HepG2 (cell line): ENCODE data around the gene SMARCA4. TPM values are rescaled to one million over a fixed set of nuclear protein-coding genes. Genes with fewer than 3 reads are reported as not detected.

Experiments used
- ARNT2 ChIP-seq: sonication (generic); formaldehyde crosslinking; IDR thresholded peaks from 2 replicates; pipeline ENCODE4 v1.8.0; 2022; ENCODE audit warnings: mild to moderate bottlenecking, low read depth, missing genetic modification reagents, moderate library complexity
- BORCS8-MEF2B ChIP-seq: sonication (generic); formaldehyde crosslinking; IDR thresholded peaks from 2 replicates; pipeline ENCODE4 v1.8.0; 2022; ENCODE audit warnings: mild to moderate bottlenecking, missing genetic modification reagents
- FOXP1 ChIP-seq, 2 experiments: fragments of 450-650 bp in 1 of 2; IDR thresholded peaks; 2 replicates each; pipeline ENCODE4 v1.6.1; 2017 to 2018; ENCODE audit warnings: antibody characterized with exemption in 1 of 2
- MZF1 ChIP-seq: sonication (generic); formaldehyde crosslinking; IDR thresholded peaks from 2 replicates; pipeline ENCODE4 v1.8.1; 2023; ENCODE audit warnings: mild to moderate bottlenecking, missing genetic modification reagents, borderline replicate concordance
- NR2F6 ChIP-seq, 2 experiments: IDR thresholded peaks; 2 replicates each; pipeline ENCODE4 v1.6.1; 2016; ENCODE audit warnings: antibody characterized with exemption in 1 of 2, mild to moderate bottlenecking in 1 of 2
- POLR2AphosphoS5 ChIP-seq: IDR thresholded peaks from 2 replicates; pipeline ENCODE4 v1.6.1; 2012; ENCODE audit warnings: low read depth, low read length
- RBAK ChIP-seq: sonication (generic); formaldehyde crosslinking; IDR thresholded peaks from 2 replicates; pipeline ENCODE4 v1.5.1; 2020; ENCODE audit warnings: mild to moderate bottlenecking, missing genetic modification reagents
- RBFOX2 ChIP-seq: fragments of 200-400 bp; formaldehyde crosslinking; IDR thresholded peaks from 2 replicates; pipeline ENCODE4 v1.6.1; 2017; ENCODE audit warnings: low read depth, mild to moderate bottlenecking, low read length
- ZBTB7B ChIP-seq: sonication (generic); formaldehyde crosslinking; IDR thresholded peaks from 2 replicates; pipeline ENCODE4 v1.4.0; 2020; ENCODE audit warnings: missing genetic modification reagents
- ZNF550 ChIP-seq: sonication (generic); formaldehyde crosslinking; IDR thresholded peaks from 2 replicates; pipeline ENCODE4 v1.4.0; 2020; ENCODE audit warnings: mild to moderate bottlenecking, missing genetic modification reagents, borderline replicate concordance
- ZNF607 ChIP-seq: sonication (generic); formaldehyde crosslinking; IDR thresholded peaks from 2 replicates; pipeline ENCODE4 v1.5.1; 2020; ENCODE audit warnings: missing genetic modification reagents, mild to moderate bottlenecking, borderline replicate concordance
- ZNF768 ChIP-seq: sonication (generic); formaldehyde crosslinking; IDR thresholded peaks from 2 replicates; pipeline ENCODE4 v1.4.0; 2020; ENCODE audit warnings: missing genetic modification reagents
- ZSCAN31 ChIP-seq: sonication (generic); formaldehyde crosslinking; IDR thresholded peaks from 2 replicates; pipeline ENCODE4 v1.5.0; 2020; ENCODE audit warnings: low read depth, mild to moderate bottlenecking, missing genetic modification reagents
- polyA plus RNA-seq, 8 experiments: library from polyadenylated mRNA; depleted of rRNA in 3 of 8; stranded (reverse) in 7 of 8; unstranded in 1 of 8; fragments of >200 nt; fragmentation: Illumina TruSeq in 4 of 8; extraction: Trizol in 4 of 8; gene quantifications; 2 replicates each; pipeline versions ENCODE4 v1.2.1 to v1.2.3, GENCODE V29; 2011 to 2016; ENCODE audit warnings: low read depth in 4 of 8, missing spikeins in 1 of 8, mixed read lengths in 1 of 8; ENCODE audit not compliant: insufficient read depth in 1 of 8
- total RNA-seq, 5 experiments: library from RNA; depleted of rRNA; stranded (reverse); fragments of >200 nt; fragmentation: Illumina TruSeq; extraction: Trizol; gene quantifications; 2 replicates each; pipeline ENCODE4 v1.2.3, GENCODE V29; 2016; ENCODE audit warnings: low read depth in 1 of 5
- TF ChIP-seq, protein P1 (sequence below): sonication (generic); formaldehyde crosslinking; IDR thresholded peaks from 2 replicates; pipeline ENCODE4 v1.8.0; 2023; ENCODE audit warnings: mild to moderate bottlenecking, missing genetic modification reagents
- TF ChIP-seq, protein P2 (sequence below): sonication (generic); formaldehyde crosslinking; IDR thresholded peaks from 2 replicates; pipeline ENCODE4 v1.4.0; 2020; ENCODE audit warnings: missing genetic modification reagents
- TF ChIP-seq, protein P3 (sequence below): sonication (generic); formaldehyde crosslinking; IDR thresholded peaks from 2 replicates; pipeline ENCODE4 v1.4.0; 2020; ENCODE audit warnings: missing genetic modification reagents, mild to moderate bottlenecking, borderline replicate concordance
- TF ChIP-seq, protein P4 (sequence below): IDR thresholded peaks from 2 replicates; pipeline ENCODE4 v1.6.1; 2016; ENCODE audit warnings: mild to moderate bottlenecking

SMARCA4 gene
- total and polyA plus RNA-seq, 2 of the 13 experiments (the other 11 are each of a cell fraction or from before 2014, with no cell fraction given), result 25.4 to 45.9 TPM

DNA sequence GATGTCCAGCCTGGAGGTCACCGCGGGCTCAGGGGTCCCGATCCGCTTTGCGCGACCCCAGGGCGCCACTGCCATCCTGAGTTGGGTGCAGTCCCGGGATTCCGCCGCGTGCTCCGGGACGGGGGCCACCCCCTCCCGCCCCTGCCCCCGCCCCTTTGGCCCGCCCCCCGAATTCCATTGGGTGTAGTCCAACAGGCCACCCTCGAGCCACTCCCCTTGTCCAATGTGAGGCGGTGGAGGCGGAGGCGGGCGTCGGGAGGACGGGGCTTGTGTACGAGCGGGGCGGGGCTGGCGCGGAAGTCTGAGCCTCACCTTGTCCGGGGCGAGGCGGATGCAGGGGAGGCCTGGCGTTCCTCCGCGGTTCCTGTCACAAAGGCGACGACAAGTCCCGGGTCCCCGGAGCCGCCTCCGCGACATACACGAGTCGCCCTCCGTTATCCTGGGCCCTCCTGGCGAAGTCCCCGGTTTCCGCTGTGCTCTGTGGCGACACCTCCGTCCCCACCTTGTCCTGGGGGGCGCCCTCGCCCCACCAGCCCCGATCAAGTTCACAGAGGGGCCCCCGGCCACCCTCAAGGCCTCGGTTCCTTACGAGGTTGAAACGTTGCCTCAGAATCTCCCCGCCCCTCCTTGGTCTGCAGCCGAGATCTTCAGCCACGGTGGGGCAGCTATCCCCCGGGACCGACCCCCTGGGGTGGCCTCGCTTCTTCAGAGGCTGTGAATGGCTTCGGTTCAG lies 129.6 kb downstream of the SMARCA4 start (continued):
- TF ChIP-seq, protein P1, sequence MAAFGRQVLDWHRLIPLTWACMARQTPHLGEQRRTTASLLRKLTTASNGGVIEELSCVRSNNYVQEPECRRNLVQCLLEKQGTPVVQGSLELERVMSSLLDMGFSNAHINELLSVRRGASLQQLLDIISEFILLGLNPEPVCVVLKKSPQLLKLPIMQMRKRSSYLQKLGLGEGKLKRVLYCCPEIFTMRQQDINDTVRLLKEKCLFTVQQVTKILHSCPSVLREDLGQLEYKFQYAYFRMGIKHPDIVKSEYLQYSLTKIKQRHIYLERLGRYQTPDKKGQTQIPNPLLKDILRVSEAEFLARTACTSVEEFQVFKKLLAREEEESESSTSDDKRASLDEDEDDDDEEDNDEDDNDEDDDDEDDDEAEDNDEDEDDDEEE (CRISPR knock-in tag), result peak; percentile 42; the same call in 1 of the 2 replicates
- 0 out of 2 replicates have a peak, but pooled peaks have one; percentile 11 for TF ChIP-seq BORCS8-MEF2B (CRISPR knock-in tag)
- 0 out of 2 replicates have a peak, but pooled peaks have one; percentile 54 for TF ChIP-seq MZF1 (CRISPR knock-in tag)
- TF ChIP-seq, protein P2, sequence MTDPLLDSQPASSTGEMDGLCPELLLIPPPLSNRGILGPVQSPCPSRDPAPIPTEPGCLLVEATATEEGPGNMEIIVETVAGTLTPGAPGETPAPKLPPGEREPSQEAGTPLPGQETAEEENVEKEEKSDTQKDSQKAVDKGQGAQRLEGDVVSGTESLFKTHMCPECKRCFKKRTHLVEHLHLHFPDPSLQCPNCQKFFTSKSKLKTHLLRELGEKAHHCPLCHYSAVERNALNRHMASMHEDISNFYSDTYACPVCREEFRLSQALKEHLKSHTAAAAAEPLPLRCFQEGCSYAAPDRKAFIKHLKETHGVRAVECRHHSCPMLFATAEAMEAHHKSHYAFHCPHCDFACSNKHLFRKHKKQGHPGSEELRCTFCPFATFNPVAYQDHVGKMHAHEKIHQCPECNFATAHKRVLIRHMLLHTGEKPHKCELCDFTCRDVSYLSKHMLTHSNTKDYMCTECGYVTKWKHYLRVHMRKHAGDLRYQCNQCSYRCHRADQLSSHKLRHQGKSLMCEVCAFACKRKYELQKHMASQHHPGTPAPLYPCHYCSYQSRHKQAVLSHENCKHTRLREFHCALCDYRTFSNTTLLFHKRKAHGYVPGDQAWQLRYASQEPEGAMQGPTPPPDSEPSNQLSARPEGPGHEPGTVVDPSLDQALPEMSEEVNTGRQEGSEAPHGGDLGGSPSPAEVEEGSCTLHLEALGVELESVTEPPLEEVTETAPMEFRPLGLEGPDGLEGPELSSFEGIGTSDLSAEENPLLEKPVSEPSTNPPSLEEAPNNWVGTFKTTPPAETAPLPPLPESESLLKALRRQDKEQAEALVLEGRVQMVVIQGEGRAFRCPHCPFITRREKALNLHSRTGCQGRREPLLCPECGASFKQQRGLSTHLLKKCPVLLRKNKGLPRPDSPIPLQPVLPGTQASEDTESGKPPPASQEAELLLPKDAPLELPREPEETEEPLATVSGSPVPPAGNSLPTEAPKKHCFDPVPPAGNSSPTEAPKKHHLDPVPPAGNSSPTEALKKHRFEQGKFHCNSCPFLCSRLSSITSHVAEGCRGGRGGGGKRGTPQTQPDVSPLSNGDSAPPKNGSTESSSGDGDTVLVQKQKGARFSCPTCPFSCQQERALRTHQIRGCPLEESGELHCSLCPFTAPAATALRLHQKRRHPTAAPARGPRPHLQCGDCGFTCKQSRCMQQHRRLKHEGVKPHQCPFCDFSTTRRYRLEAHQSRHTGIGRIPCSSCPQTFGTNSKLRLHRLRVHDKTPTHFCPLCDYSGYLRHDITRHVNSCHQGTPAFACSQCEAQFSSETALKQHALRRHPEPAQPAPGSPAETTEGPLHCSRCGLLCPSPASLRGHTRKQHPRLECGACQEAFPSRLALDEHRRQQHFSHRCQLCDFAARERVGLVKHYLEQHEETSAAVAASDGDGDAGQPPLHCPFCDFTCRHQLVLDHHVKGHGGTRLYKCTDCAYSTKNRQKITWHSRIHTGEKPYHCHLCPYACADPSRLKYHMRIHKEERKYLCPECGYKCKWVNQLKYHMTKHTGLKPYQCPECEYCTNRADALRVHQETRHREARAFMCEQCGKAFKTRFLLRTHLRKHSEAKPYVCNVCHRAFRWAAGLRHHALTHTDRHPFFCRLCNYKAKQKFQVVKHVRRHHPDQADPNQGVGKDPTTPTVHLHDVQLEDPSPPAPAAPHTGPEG (CRISPR knock-in tag), result 0 out of 2 replicates have a peak, but pooled peaks have one; percentile 24
- 0 out of 2 replicates have a peak, but pooled peaks have one; percentile 66 for TF ChIP-seq ZNF550 (CRISPR knock-in tag)
- no peak for TF ChIP-seq NR2F6 (IDR thresholded peaks at IDR 0.05)
- peak; percentile 5; the same call in 1 of the 2 replicates for TF ChIP-seq NR2F6 (CRISPR knock-in tag; IDR thresholded peaks at IDR 0.05)
- no peak for TF ChIP-seq FOXP1 (IDR thresholded peaks at IDR 0.05)
- 0 out of 2 replicates have a peak, but pooled peaks have one; percentile 22 for TF ChIP-seq FOXP1 (CRISPR knock-in tag; IDR thresholded peaks at IDR 0.05)
- peak; percentile 90 for TF ChIP-seq ZBTB7B (CRISPR knock-in tag)
- no peak for TF ChIP-seq RBAK
- TF ChIP-seq RBFOX2, result peak; percentile 95
- TF ChIP-seq, protein P3, sequence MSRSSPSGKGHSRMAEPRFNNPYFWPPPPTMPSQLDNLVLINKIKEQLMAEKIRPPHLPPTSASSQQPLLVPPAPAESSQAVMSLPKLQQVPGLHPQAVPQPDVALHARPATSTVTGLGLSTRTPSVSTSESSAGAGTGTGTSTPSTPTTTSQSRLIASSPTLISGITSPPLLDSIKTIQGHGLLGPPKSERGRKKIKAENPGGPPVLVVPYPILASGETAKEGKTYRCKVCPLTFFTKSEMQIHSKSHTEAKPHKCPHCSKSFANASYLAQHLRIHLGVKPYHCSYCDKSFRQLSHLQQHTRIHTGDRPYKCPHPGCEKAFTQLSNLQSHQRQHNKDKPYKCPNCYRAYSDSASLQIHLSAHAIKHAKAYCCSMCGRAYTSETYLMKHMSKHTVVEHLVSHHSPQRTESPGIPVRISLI, result no peak
- no peak for TF ChIP-seq ARNT2 (CRISPR knock-in tag)
- TF ChIP-seq ZNF768 (CRISPR knock-in tag), result peak; percentile 16; the same call in 1 of the 2 replicates
- TF ChIP-seq, protein P4, sequence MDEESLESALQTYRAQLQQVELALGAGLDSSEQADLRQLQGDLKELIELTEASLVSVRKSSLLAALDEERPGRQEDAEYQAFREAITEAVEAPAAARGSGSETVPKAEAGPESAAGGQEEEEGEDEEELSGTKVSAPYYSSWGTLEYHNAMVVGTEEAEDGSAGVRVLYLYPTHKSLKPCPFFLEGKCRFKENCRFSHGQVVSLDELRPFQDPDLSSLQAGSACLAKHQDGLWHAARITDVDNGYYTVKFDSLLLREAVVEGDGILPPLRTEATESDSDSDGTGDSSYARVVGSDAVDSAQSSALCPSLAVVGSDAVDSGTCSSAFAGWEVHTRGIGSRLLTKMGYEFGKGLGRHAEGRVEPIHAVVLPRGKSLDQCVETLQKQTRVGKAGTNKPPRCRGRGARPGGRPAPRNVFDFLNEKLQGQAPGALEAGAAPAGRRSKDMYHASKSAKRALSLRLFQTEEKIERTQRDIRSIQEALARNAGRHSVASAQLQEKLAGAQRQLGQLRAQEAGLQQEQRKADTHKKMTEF (CRISPR knock-in tag), result peak; percentile 30
- peak; percentile 70 for TF ChIP-seq POLR2AphosphoS5
- TF ChIP-seq ZNF607 (CRISPR knock-in tag), result peak; percentile 79; the same call in 1 of the 2 replicates
- 0 out of 2 replicates have a peak, but pooled peaks have one; percentile 11 for TF ChIP-seq ZSCAN31 (CRISPR knock-in tag)
